Small intestine (tissue), 7 donors: ENCODE data around the gene CTF1. TPM values are rescaled to one million over a fixed set of nuclear protein-coding genes. Genes with fewer than 3 reads are reported as not detected.

Source experiments
- DNase-seq, 2 donors: peaks; one replicate each; pipeline versions ENCODE4 v3.0.0 to v3.0.0-alpha.2; 2013
- FAIRE-seq: peaks from 2 replicates; lab custom pipeline; 2012; peaks lifted over from hg19 to GRCh38; lab: Jason Lieb, UNC
- H3K27ac ChIP-seq, 3 donors: one replicate each; pipeline ENCODE4 v1.5.1; 2013; ENCODE audit warnings: low read length in 2 of 3, mild to moderate bottlenecking in 2 of 3, control low read depth in 1 of 3, inconsistent platforms in 1 of 3, low read depth in 1 of 3, moderate library complexity in 1 of 3
- H3K27me3 ChIP-seq, 3 donors: one replicate each; pipeline ENCODE4 v1.6.1; 2013; ENCODE audit warnings: low read length in 3 of 3, inconsistent platforms in 1 of 3; ENCODE audit not compliant: control insufficient read depth in 3 of 3, insufficient read depth in 3 of 3
- H3K36me3 ChIP-seq, 3 donors: one replicate each; pipeline ENCODE4 v1.6.1; 2013; ENCODE audit warnings: low read length in 3 of 3, inconsistent platforms in 1 of 3, low read depth in 1 of 3, mild to moderate bottlenecking in 1 of 3, moderate library complexity in 1 of 3; ENCODE audit not compliant: control insufficient read depth in 3 of 3, insufficient read depth in 2 of 3
- H3K4me1 ChIP-seq, 3 donors: one replicate each; pipeline ENCODE4 v1.6.1; 2013; ENCODE audit warnings: low read length in 2 of 3, inconsistent platforms in 1 of 3, low read depth in 1 of 3, mild to moderate bottlenecking in 1 of 3, moderate library complexity in 1 of 3; ENCODE audit not compliant: control insufficient read depth in 3 of 3, insufficient read depth in 2 of 3
- H3K4me3 ChIP-seq, 3 donors: one replicate each; pipeline ENCODE4 v1.5.1; 2013; ENCODE audit warnings: low read length in 3 of 3, control low read depth in 1 of 3, inconsistent platforms in 1 of 3, low read depth in 1 of 3, mild to moderate bottlenecking in 1 of 3, moderate library complexity in 1 of 3
- H3K9me3 ChIP-seq, 2 donors: one replicate each; pipeline ENCODE4 v1.6.1; 2013; ENCODE audit warnings: low read depth in 1 of 2, low read length in 1 of 2; ENCODE audit not compliant: control insufficient read depth in 2 of 2, insufficient read depth in 1 of 2
- WGBS, 3 donors: extraction: QIAGEN DNeasy Blood & Tissue Kit; methylation state at CpG; one replicate each; pipeline ENCODE4 v1.1.7; 2013; 5-methylcytosine and 5-hydroxymethylcytosine counted together
- polyA plus RNA-seq, 4 donors: library from polyadenylated mRNA; stranded (reverse) in 3 of 4; unstranded in 1 of 4; fragments of 200-250 nt in 3 of 4; fragments of 120-200 nt in 1 of 4; gene quantifications; one replicate each; pipeline versions ENCODE4 v1.2.1 to v1.2.3, GENCODE V29; 2013
- donor health status: healthy with polysubstance abuse.
- donor health status: control.
- donor health status: control.
- donor health status: Bipolar disorder and iron deficiency.
- donor health status: healthy.

CTF1 gene
- polyA plus RNA-seq, 4 donors = 1.1 to 3.0 TPM; not detected in 2

GRCh38 chr16:30896889-30897733 lies 697 bp downstream of the CTF1 start:
- DNase-seq = peak; percentile 95
- H3K27ac ChIP-seq = peak overlapping the region; percentile 71 to 98 (median 77)
- H3K4me1 ChIP-seq = peaks cover 4 to 45% (median 5%) of the 10 kb centered on the region in 3 donors
- peaks cover 0 to 12% (median 0%) of the 10 kb centered on the region in 3 donors for H3K36me3 ChIP-seq
- no peaks in the 10 kb centered on the region for H3K9me3 ChIP-seq
- no peaks in the 10 kb centered on the region for H3K27me3 ChIP-seq
- no peak for FAIRE-seq
- WGBS, 3 donors = 16 to 19% (median 17%) methylated on average over 27 to 31 of the region's 31 CpGs
- peak overlapping the region in 2 of 3 donors; percentile 40 to 72 for H3K4me3 ChIP-seq

DNA sequence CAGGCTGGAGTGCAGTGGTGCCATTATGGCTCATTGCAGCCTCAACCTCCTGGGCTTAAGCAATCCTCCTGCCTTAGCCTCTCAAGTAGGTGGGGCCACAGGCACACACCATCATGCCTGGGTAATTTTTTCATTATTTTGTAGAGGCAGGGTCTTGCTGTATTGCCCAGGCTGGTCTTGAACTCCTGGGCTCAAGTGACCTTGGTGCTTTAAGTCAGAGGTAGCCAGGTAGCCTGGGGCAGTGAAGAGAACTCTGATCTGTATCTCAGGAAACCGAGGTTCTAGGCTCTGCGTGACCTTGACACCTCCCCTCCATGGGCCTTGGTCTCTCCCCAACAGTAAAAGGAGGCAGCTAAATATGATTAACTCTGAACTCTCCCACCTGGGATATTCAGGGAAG lies 3.4 kb downstream of the CTF1 start:
- Histone ChIP-seq H3K4me3 (no peak overlapping the region), H3K36me3 (peaks cover 0 to 3% (median 0%) of the 10 kb centered on the region in 3 donors), H3K9me3 (no peaks in the 10 kb centered on the region), H3K27ac (no peak overlapping the region), H3K27me3 (no peaks in the 10 kb centered on the region), H3K4me1 (peaks cover 2 to 36% (median 9%) of the 10 kb centered on the region in 3 donors)
- no peak for DNase-seq
- FAIRE-seq = no peak
- 54 to 71% (median 57%) methylated on average over 2 of the region's 2 CpGs for WGBS, 3 donors

DNA sequence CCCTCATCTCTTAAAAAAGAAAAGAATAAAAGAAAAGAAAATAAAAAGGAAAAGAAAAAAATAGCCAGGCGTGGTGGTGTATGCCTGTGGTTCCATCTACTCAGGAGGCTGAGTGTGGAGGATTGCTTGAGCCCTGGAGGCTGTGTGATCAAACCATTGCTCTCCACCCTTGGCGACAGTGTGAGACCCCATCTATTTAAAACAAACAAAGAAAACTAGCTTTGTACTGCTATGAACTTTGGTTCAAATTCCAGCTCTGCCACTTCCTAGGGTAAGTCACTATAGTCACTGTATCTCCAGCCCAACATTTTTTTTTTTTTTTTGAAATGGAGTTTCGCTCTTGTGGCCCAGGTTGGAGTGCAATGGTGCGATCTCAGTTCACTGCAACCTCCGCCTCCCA lies 4.2 kb downstream of the CTF1 start:
- FAIRE-seq (no peak), DNase-seq (no peak)
- no peaks in the 10 kb centered on the region for H3K27me3 ChIP-seq
- peaks cover 2 to 28% (median 9%) of the 10 kb centered on the region in 3 donors for H3K4me1 ChIP-seq
- H3K9me3 ChIP-seq = no peaks in the 10 kb centered on the region
- H3K27ac ChIP-seq = no peak overlapping the region
- H3K36me3 ChIP-seq = peaks cover 0 to 3% (median 0%) of the 10 kb centered on the region in 3 donors
- WGBS, 3 donors = 93 to 97% (median 96%) methylated on average over 5 of the region's 5 CpGs
- no peak overlapping the region for H3K4me3 ChIP-seq

- Histone ChIP-seq H3K27me3 (no peaks in the 10 kb centered on the region), H3K36me3 (peaks cover 0 to 3% (median 0%) of the 10 kb centered on the region in 3 donors), H3K4me1 (peaks cover 2 to 20% (median 9%) of the 10 kb centered on the region in 3 donors), H3K27ac (peak overlapping the region; percentile 41 to 81 (median 76)), H3K9me3 (no peaks in the 10 kb centered on the region), H3K4me3 (peak overlapping the region in 2 of 3 donors; percentile 30 to 73)
- no peak for FAIRE-seq
- 18 to 35% (median 32%) methylated on average over 5 to 6 of the region's 6 CpGs for WGBS, 3 donors
- peak in 1 of 2 donors; percentile 11 for DNase-seq
Observed at GRCh38 chr16:30901201-30902028, 5.0 kb downstream of the CTF1 start.

DNA sequence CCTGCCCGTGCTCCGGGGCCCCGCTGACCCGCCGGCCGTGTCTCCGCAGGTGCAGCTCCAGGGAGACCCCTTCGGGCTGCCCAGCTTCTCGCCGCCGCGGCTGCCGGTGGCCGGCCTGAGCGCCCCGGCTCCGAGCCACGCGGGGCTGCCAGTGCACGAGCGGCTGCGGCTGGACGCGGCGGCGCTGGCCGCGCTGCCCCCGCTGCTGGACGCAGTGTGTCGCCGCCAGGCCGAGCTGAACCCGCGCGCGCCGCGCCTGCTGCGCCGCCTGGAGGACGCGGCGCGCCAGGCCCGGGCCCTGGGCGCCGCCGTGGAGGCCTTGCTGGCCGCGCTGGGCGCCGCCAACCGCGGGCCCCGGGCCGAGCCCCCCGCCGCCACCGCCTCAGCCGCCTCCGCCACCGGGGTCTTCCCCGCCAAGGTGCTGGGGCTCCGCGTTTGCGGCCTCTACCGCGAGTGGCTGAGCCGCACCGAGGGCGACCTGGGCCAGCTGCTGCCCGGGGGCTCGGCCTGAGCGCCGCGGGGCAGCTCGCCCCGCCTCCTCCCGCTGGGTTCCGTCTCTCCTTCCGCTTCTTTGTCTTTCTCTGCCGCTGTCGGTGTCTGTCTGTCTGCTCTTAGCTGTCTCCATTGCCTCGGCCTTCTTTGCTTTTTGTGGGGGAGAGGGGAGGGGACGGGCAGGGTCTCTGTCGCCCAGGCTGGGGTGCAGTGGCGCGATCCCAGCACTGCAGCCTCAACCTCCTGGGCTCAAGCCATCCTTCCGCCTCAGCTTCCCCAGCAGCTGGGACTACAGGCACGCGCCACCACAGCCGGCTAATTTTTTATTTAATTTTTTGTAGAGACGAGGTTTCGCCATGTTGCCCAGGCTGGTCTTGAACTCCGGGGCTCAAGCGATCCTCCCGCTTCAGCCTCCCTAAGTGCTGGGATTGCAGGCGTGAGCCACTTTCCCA lies 5.9 kb downstream of the CTF1 start:
- DNase-seq = peak; percentile 62 to 92
- no peak for FAIRE-seq
- 8 to 14% (median 12%) methylated on average over 47 to 99 of the region's 99 CpGs for WGBS, 3 donors
- Histone ChIP-seq H3K36me3 (peaks cover 0 to 3% (median 0%) of the 10 kb centered on the region in 3 donors), H3K4me3 (peak overlapping the region; percentile 30 to 73 (median 56)), H3K27me3 (no peaks in the 10 kb centered on the region), H3K4me1 (peaks cover 2 to 13% (median 9%) of the 10 kb centered on the region in 3 donors), H3K27ac (peak overlapping the region; percentile 62 to 87 (median 84)), H3K9me3 (no peaks in the 10 kb centered on the region)

DNA sequence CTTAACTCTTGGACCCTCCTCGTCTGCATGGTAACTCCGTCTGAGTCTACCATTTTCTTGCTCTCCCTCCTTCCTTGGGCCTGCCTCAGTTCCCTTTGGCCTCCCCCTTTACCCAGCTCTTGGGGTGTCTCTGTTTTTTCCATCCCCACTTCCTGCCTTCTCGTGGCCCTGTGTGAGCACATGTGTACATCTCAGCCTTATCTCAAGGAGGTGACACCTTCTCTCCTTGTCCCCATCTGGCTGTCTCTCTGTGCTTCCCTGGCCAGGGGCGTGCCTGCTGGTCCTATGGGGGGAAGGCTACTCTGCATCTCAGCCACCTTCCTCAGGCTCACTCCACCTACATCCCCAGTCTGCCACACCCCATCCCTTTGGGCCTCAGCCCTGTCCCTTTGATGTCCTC lies 6.6 kb downstream of the CTF1 start:
- 62 to 73% (median 69%) methylated on average over 4 of the region's 4 CpGs for WGBS, 3 donors
- FAIRE-seq (no peak), DNase-seq (peak in 1 of 2 donors; percentile 21)
- H3K27me3 ChIP-seq = no peaks in the 10 kb centered on the region
- H3K4me3 ChIP-seq = peak overlapping the region in 1 of 3 donors; percentile 73
- peaks cover 2 to 13% (median 9%) of the 10 kb centered on the region in 3 donors for H3K4me1 ChIP-seq
- peaks cover 0 to 3% (median 0%) of the 10 kb centered on the region in 3 donors for H3K36me3 ChIP-seq
- no peaks in the 10 kb centered on the region for H3K9me3 ChIP-seq
- peak overlapping the region; percentile 62 to 87 (median 84) for H3K27ac ChIP-seq

- Histone ChIP-seq H3K27ac (peak overlapping the region in 2 of 3 donors; percentile 29 to 83), H3K9me3 (no peaks in the 10 kb centered on the region), H3K4me3 (no peak overlapping the region), H3K4me1 (peaks cover 2 to 13% (median 9%) of the 10 kb centered on the region in 3 donors), H3K36me3 (peaks cover 0 to 3% (median 0%) of the 10 kb centered on the region in 3 donors), H3K27me3 (no peaks in the 10 kb centered on the region)
- DNase-seq (no peak), FAIRE-seq (no peak)
- 70 to 78% (median 72%) methylated on average over 4 of the region's 4 CpGs for WGBS, 3 donors
Observed at GRCh38 chr16:30903596-30903995, 7.2 kb downstream of the CTF1 start.
